Dermis microvascular lymphatic vessel endothelial cell (primary cell): ENCODE results near the gene PSPC1. TPM values are rescaled to one million over a fixed set of nuclear protein-coding genes. Genes with fewer than 3 reads are reported as not detected.
"Not testable (repeated sequence)": the region's sequence is repeated elsewhere in the genome, so short reads cannot be mapped to it uniquely, and the experiment has no call there.

ENCODE experiments used
- DNase-seq, 2 donors: peaks; one replicate each; pipeline versions ENCODE4 v3.0.0 to v3.0.0-alpha.2; 2010; ENCODE audit warnings: low read depth in 2 of 2
- total RNA-seq: library from RNA; depleted of rRNA; stranded (reverse); fragments of >200 nt; gene quantifications from 2 replicates; pipeline ENCODE4 v1.2.1, GENCODE V29; 2014

Gene PSPC1
- total RNA-seq, 1 donor from 2014 or later, result 50.7 TPM

DNA sequence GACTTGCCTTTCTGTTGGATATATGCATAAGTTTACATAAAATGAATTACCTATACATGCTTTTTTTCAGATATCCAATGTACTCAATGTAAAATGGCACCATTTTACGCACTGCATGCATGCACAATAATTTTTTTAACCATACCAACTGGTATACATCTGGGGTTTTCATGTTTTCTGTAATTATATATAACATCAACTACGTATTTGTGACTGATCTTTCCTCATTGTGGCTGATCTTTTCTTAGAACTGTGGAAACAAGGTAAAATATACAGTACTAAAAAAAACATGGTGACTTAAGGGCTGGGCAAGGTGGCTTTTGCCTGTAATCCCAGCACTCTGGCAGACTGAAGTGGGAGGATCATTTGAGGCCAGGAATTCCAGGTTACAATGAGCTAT is 18.5 kb downstream of the PSPC1 start:
- DNase-seq, result no peak

GRCh38 chr13:19763618-19764017 is 19.1 kb downstream of the PSPC1 start:
- no peak for DNase-seq

DNA sequence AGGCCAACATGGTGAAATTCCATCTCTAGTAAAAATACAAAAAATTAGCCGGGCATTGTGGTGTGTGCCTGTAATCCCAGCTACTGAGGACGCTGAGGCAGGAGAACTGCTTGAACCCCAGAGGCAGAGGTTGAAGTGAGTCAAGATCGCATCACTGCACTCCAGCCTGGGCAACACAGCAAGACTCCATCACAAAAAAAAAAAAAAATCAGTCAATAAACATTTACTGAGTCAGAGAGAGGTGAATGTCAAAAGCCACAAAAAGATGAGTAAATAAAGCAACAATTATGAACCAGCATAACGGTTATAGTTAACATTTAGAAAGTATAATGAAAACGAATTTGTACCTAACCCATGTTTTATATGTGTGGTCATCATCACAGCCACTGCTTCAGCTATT is 23.1 kb downstream of the PSPC1 start:
- no peak for DNase-seq

DNA sequence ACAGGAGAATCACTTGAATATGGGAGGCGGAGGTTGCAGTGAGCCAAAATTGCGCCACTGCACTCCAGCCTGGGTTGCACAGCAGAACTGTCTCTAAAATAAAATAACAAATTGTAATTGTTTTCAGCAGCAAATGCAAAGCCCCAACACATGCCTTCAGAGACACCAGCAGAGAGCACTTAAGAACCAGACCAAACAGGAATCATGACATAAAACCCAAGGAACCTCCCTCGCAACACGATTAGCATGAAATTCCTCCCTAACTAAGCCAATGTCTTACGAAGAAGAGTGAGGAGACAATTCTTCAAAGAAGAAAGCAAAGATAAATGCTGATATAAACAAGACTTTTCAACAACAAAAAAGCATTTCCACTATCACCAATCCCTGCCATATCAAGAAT is 40.1 kb downstream of the PSPC1 start:
- no peak for DNase-seq

DNA sequence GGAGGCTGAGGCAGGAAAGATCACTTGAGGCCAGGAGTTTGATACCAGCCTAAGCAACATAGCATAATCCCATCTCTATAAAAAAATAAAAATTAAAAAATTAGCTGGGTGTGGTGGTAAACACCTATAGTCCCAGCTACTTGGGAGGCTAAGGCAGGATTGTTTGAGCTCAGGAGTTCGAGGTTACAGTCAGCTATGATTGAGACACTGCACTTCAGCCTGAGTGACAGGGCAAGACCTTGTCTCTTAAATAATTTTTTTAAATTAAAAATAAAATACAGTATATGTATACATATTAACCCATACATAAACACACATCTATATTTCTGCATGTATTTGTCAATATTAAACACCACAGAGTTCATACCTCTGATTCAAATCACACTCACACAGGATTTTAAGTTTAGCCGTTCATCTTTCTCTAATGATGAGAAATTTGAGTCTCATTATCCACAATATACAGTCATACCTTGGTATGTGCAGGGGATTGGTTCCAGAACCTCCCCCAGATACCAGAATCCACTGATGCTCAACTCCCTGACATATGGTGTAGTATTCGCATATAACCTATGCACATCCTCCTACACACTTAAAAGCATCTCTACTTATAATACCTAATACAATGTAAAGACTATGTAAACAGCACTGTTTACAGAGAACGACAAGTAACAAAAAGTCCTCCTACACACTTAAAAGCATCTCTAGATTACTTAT is 44.7 kb downstream of the PSPC1 start:
- DNase-seq, result no peak

- no peak for DNase-seq
These were observed 56.1 kb downstream of the PSPC1 start for GRCh38 chr13:19726611-19727010.

- DNase-seq, result no peak
These were observed 57.4 kb downstream of the PSPC1 start for GRCh38 chr13:19725320-19725719.

GRCh38 chr13:19720039-19720438 is 62.7 kb downstream of the PSPC1 start:
- DNase-seq, result no peak

- DNase-seq, result peak in 1 of 2 donors; percentile 52
These were observed 69.4 kb downstream of the PSPC1 start for GRCh38 chr13:19713186-19713965.

GRCh38 chr13:19709782-19710181 is 73.0 kb downstream of the PSPC1 start:
- not testable (repeated sequence) for DNase-seq

DNA sequence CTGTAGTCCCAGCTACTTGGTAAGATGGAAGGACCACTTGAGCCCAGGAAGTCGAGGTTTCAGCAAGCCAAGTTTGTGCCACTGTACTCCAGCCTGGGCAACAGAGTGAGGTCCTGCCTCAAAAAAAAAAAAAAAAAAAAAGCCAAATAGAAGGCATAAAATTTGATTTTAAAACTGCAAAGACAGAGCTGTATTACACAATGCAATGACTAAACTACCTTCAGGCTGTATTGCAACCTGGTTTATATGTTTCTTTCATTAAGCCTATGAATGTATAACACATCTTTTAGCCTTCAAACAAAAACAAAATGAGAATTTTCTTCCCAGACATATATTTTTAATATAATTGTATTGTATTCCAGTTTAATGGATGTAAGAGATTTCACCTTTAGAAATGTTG is 73.7 kb downstream of the PSPC1 start:
- DNase-seq, result not testable (repeated sequence)

- DNase-seq, result not testable (repeated sequence)
These were observed 78.5 kb downstream of the PSPC1 start for GRCh38 chr13:19704256-19704655.

- DNase-seq, result not testable (repeated sequence)
These were observed 81.1 kb downstream of the PSPC1 start for GRCh38 chr13:19701619-19702018.

DNA sequence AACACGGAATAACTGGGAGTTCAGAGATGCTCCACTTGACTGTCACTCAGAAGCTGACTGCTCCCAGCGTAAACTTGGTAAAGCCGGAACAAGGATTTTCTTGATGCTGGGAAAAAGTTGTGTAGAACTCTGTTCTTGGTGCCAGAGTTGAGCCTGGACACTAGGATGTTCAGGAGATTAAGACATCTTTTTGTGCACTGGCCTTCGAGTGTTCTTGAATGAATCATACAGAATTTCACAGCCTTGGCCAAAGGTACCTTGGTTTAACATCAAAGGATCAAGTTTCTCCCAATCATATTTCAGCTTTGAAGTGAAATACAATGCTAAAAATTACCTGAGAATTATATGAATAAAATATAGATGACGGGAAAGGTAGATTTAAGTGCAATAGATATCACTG is 81.8 kb downstream of the PSPC1 start:
- not testable (repeated sequence) for DNase-seq

GRCh38 chr13:19695829-19696228 is 86.9 kb downstream of the PSPC1 start:
- no peak for DNase-seq

- no peak for DNase-seq
These were observed 87.3 kb downstream of the PSPC1 start for GRCh38 chr13:19695428-19695827.

- DNase-seq, result peak in 1 of 2 donors; percentile 27
These were observed 91.3 kb downstream of the PSPC1 start for GRCh38 chr13:19691447-19691846.

DNA sequence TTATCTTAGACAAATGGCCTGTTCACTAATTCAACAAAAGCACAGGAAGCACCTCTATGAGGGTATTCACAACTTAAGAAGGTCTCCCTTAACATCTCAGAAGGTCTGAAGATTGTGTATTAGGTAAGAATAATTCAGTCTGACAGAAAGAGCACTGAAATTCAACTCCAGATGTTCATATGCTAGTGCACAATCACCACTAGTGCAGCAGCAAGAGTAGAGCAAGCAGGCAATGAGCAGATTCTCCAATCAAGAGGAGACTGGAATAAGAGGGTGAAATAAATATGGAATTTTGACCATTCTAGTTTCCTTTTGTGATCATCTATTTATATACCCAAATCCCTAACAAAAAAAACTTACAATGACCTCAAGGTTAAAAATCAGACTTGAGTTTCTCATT is 97.3 kb downstream of the PSPC1 start:
- DNase-seq, result no peak

GRCh38 chr13:19685034-19685433 is 97.7 kb downstream of the PSPC1 start:
- DNase-seq, result no peak

DNA sequence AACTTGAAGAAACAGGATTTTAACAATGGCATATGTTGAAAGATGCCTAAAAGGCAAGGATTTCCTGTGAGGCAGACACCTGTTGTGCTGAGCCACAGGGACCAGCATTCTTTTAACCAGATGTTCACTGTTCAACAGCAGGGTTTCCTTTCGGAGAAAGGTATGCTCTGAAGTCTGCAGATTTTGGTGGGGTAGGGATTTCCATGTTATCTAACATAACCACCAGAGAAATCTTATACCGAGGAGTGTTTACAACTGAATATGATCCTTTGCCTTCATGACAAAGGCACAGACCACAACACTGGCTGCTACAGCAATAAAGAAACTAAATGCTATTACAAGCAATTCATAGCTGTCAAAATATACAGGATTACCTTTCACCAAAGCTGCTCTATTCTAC is 101.2 kb downstream of the PSPC1 start:
- DNase-seq, result peak; percentile 11 to 74

GRCh38 chr13:19680751-19681150 is 102.0 kb downstream of the PSPC1 start:
- no peak for DNase-seq

DNA sequence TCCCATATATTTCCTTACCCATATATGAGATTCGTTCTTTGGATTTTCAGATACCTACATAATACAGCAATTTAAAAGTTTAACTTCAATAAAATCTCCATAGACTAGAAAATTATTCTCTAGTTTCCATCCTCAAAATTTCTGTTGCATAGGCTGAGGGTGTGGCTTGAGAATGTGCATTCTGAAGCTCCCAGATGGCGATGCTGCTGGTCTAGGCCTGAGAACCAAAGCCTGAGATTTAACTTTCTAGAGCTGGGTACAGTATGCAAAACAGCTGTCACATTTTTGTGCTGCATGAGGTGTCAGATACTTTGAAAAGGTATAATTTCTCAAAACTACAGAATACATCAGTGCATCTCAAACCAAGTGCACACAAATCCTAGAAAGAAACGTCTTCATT is 106.6 kb downstream of the PSPC1 start:
- DNase-seq, result no peak

GRCh38 chr13:19674898-19675297 is 107.8 kb downstream of the PSPC1 start:
- peak in 1 of 2 donors; percentile 65 for DNase-seq
